ENCODE data around the gene SMURF2. TPM values are rescaled to one million over a fixed set of nuclear protein-coding genes. Genes with fewer than 3 reads are reported as not detected.

The SMURF2 gene
- total RNA-seq, 6 experiments from 2014 or later, result 2.5 to 6.8 (median 4.0) TPM

- TF ChIP-seq CTCF (IDR thresholded peaks at IDR 0.05) (no peak), POLR2A (IDR thresholded peaks at IDR 0.05) (no peak)
- DNase-seq, result no peak
- no peak overlapping the region for H3K27ac ChIP-seq
- no peaks in the 10 kb centered on the region for H3K27me3 ChIP-seq
- 84% methylated on average over 4 of the region's 4 CpGs for WGBS (ENCODE audit: insufficient coverage, low coverage, low lambda C conversion rate, missing lambda C conversion rate)
- H3K4me3 ChIP-seq, result no peak overlapping the region
- intact Hi-C loops (cut with DNase I), result no loop called here
- no peak for ATAC-seq
- peaks cover 0 to 3% (median 0%) of the 10 kb centered on the region in 4 donors for H3K36me3 ChIP-seq
- H3K4me1 ChIP-seq, result no peaks in the 10 kb centered on the region
- no peaks in the 10 kb centered on the region for H3K9me3 ChIP-seq
These were observed 106.8 kb downstream of the SMURF2 start for GRCh38 chr17:64555281-64555680.

- no peak for DNase-seq
- intact Hi-C loops (cut with DNase I), result no loop called here
- ATAC-seq, result no peak
- no peak for TF ChIP-seq POLR2A (IDR thresholded peaks at IDR 0.05)
- no peak for TF ChIP-seq CTCF (IDR thresholded peaks at IDR 0.05)
- Histone ChIP-seq H3K27me3 (no peaks in the 10 kb centered on the region), H3K9me3 (no peaks in the 10 kb centered on the region), H3K36me3 (peaks cover 0 to 1% (median 0%) of the 10 kb centered on the region in 4 donors), H3K4me3 (no peak overlapping the region), H3K4me1 (no peaks in the 10 kb centered on the region), H3K27ac (no peak overlapping the region)
These were observed 108.0 kb downstream of the SMURF2 start for GRCh38 chr17:64554028-64554637.

- no peak for TF ChIP-seq CTCF (IDR thresholded peaks at IDR 0.05)
- no peak for TF ChIP-seq POLR2A (IDR thresholded peaks at IDR 0.05)
- intact Hi-C loops (cut with DNase I), result no loop called here
- no peak overlapping the region for H3K4me3 ChIP-seq
- no peaks in the 10 kb centered on the region for H3K4me1 ChIP-seq
- ATAC-seq, result no peak
- H3K36me3 ChIP-seq, result peaks cover 0 to 4% (median 2%) of the 10 kb centered on the region in 4 donors
- H3K27me3 ChIP-seq, result no peaks in the 10 kb centered on the region
- 98% methylated on average over 5 of the region's 5 CpGs for WGBS (ENCODE audit: insufficient coverage, low coverage, low lambda C conversion rate, missing lambda C conversion rate)
- H3K9me3 ChIP-seq, result no peaks in the 10 kb centered on the region
- no peak overlapping the region for H3K27ac ChIP-seq
- no peak for DNase-seq
These were observed 110.6 kb downstream of the SMURF2 start for GRCh38 chr17:64551461-64551860.

- no peak overlapping the region for H3K27ac ChIP-seq
- no peak for TF ChIP-seq POLR2A (IDR thresholded peaks at IDR 0.05)
- TF ChIP-seq CTCF (IDR thresholded peaks at IDR 0.05), result no peak
- no peak overlapping the region for H3K4me3 ChIP-seq
- WGBS (ENCODE audit: insufficient coverage, low coverage, low lambda C conversion rate, missing lambda C conversion rate), result 80% methylated on average over 7 of the region's 10 CpGs
- no peaks in the 10 kb centered on the region for H3K27me3 ChIP-seq
- ATAC-seq, result no peak
- no peaks in the 10 kb centered on the region for H3K4me1 ChIP-seq
- no peaks in the 10 kb centered on the region for H3K9me3 ChIP-seq
- peaks cover 0 to 10% (median 3%) of the 10 kb centered on the region in 4 donors for H3K36me3 ChIP-seq
- intact Hi-C loops (cut with DNase I), result no loop called here
- DNase-seq, result no peak
These were observed 114.8 kb downstream of the SMURF2 start for GRCh38 chr17:64547319-64547718.

GRCh38 chr17:64546716-64547115, 115.4 kb downstream of the SMURF2 start:
- Histone ChIP-seq H3K27me3 (no peaks in the 10 kb centered on the region), H3K9me3 (no peaks in the 10 kb centered on the region), H3K4me1 (no peaks in the 10 kb centered on the region), H3K27ac (no peak overlapping the region), H3K36me3 (peaks cover 0 to 10% (median 3%) of the 10 kb centered on the region in 4 donors), H3K4me3 (no peak overlapping the region)
- WGBS (ENCODE audit: insufficient coverage, low coverage, low lambda C conversion rate, missing lambda C conversion rate), result 98% methylated on average over 5 of the region's 7 CpGs
- TF ChIP-seq CTCF (IDR thresholded peaks at IDR 0.05), result no peak
- no peak for TF ChIP-seq POLR2A (IDR thresholded peaks at IDR 0.05)
- DNase-seq, result no peak
- intact Hi-C loops (cut with DNase I), result no loop called here
- ATAC-seq, result no peak
